Progenitor cell of endocrine pancreas (in vitro differentiated cells): Measurements from ENCODE around the gene KDM4F. TPM values are rescaled to one million over a fixed set of nuclear protein-coding genes. Genes with fewer than 3 reads are reported as not detected.
"Not testable (repeated sequence)": the region's sequence is repeated elsewhere in the genome, so short reads cannot be mapped to it uniquely, and the experiment has no call there.

Source experiments
- DNase-seq: peaks from one replicate; pipeline ENCODE4 v3.0.0; 2021; ENCODE audit warnings: low spot score; ENCODE audit not compliant: unreplicated experiment
- H3K27ac Mint-ChIP-seq: 2 replicates; pipeline ENCODE4 v1.8.0; 2021; ENCODE audit warnings: mild to moderate bottlenecking, moderate library complexity, mixed read lengths
- H3K27me3 Mint-ChIP-seq: 2 replicates; pipeline ENCODE4 v1.8.0; 2021; ENCODE audit warnings: mixed read lengths
- H3K36me3 Mint-ChIP-seq: 2 replicates; pipeline ENCODE4 v1.8.0; 2022; ENCODE audit warnings: mixed read lengths; ENCODE audit not compliant: insufficient read depth
- H3K4me1 Mint-ChIP-seq: 2 replicates; pipeline ENCODE4 v1.8.0; 2021; ENCODE audit warnings: low read depth, mixed read lengths
- H3K4me3 Mint-ChIP-seq: 2 replicates; pipeline ENCODE4 v1.8.0; 2021; ENCODE audit warnings: low read depth, mild to moderate bottlenecking, moderate library complexity, mixed read lengths
- H3K9me3 Mint-ChIP-seq: 2 replicates; pipeline ENCODE4 v1.8.0; 2021; ENCODE audit warnings: low read depth, mixed read lengths
- long read RNA-seq: library from polyadenylated mRNA; unstranded; transcript quantifications from one replicate; pipeline ENCODE4 v2.0.0, GENCODE V29; 2020
- total RNA-seq: library from RNA; stranded (reverse); gene quantifications from 2 replicates; pipeline ENCODE4 v1.2.1, GENCODE V29; 2021
- TF ChIP-seq, protein P1 (sequence below): fragments of 200-600 bp; sonication (generic); IDR thresholded peaks from one replicate; pipeline ENCODE4 v1.5.0; 2021; ENCODE audit warnings: antibody characterized with exemption, mild to moderate bottlenecking; ENCODE audit not compliant: unreplicated experiment

KDM4F gene
- not detected in 2 replicates for total RNA-seq
- long read RNA-seq, result 0 reads

DNA sequence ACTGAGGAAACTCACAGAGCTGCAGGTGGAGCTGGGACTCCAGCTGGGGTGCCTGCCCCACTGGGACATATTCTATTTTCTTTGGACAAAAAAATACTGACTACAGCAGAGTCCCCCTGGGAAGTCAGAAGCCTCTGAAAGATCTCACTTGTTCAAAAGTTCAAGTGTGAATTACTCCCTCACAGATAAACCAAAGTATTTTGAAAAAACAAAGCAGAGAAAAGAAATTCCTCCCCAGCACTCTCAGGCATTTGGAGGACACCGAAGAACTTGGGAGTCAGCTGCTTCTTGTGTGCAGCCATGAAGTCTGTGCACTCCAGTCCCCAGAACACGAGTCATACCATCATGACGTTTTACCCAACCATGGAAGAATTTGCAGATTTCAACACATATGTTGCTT, at the start of gene KDM4F:
KDM4F (plus strand) TSS at position 301 of the 400 bp plus-strand sequence.
- H3K4me3 Mint-ChIP-seq, result not testable (repeated sequence)

DNA sequence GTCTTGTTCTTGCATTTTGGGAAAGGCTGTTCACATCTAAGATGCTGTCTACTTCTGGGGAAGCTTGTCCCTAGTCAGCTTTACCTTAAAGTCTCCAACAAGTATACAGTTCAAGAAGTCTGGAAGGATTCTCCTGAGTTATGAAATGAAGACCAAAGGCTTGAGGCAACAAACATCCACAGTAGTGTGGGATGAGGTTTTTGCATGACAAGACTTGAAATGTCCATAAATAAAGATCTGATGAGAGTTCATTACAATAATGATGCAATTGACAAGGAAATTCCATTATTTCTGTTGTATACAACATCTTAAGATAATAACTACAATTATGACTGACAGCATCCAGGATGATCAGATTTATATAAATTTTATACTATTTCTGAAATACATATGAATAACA, 45.5 kb upstream of the KDM4F start:
- TF ChIP-seq, protein P1, sequence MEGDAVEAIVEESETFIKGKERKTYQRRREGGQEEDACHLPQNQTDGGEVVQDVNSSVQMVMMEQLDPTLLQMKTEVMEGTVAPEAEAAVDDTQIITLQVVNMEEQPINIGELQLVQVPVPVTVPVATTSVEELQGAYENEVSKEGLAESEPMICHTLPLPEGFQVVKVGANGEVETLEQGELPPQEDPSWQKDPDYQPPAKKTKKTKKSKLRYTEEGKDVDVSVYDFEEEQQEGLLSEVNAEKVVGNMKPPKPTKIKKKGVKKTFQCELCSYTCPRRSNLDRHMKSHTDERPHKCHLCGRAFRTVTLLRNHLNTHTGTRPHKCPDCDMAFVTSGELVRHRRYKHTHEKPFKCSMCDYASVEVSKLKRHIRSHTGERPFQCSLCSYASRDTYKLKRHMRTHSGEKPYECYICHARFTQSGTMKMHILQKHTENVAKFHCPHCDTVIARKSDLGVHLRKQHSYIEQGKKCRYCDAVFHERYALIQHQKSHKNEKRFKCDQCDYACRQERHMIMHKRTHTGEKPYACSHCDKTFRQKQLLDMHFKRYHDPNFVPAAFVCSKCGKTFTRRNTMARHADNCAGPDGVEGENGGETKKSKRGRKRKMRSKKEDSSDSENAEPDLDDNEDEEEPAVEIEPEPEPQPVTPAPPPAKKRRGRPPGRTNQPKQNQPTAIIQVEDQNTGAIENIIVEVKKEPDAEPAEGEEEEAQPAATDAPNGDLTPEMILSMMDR, result no peak
- Mint-ChIP-seq H3K27ac (no peak overlapping the region), H3K4me3 (no peak overlapping the region), H3K9me3 (peaks cover 4% of the 10 kb centered on the region), H3K36me3 (peaks cover 1% of the 10 kb centered on the region), H3K4me1 (peaks cover 2% of the 10 kb centered on the region), H3K27me3 (peaks cover 3% of the 10 kb centered on the region)
- no peak for DNase-seq

More for the DNA sequence above, at the start of gene KDM4F:
- H3K27me3 Mint-ChIP-seq, H3K9me3 Mint-ChIP-seq, H3K4me1 Mint-ChIP-seq, H3K27ac Mint-ChIP-seq, DNase-seq, H3K36me3 Mint-ChIP-seq: not testable (repeated sequence)

DNA sequence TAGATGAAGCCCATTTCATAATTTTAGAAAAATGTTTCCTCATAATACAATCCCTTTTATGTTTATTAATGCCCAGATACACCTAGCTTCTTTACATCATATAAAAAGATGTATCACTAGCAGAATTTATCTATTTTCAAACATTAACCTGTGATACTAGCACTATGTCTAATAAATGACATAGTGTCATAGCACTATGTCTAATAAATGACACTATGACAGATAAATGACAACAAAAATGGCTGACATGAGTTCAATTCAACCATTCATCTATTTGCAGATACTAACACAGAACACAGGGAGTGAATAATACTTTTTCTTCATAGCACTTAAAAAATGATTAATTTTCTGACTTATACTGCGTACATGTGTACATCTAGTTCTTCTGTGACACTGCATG, 43.6 kb upstream of the KDM4F start:
- Mint-ChIP-seq H3K36me3 (no peaks in the 10 kb centered on the region), H3K9me3 (peaks cover 4% of the 10 kb centered on the region), H3K4me3 (no peak overlapping the region), H3K27me3 (peaks cover 11% of the 10 kb centered on the region), H3K27ac (no peak overlapping the region), H3K4me1 (peaks cover 2% of the 10 kb centered on the region)
- TF ChIP-seq, protein P1, result no peak
- no peak for DNase-seq

DNA sequence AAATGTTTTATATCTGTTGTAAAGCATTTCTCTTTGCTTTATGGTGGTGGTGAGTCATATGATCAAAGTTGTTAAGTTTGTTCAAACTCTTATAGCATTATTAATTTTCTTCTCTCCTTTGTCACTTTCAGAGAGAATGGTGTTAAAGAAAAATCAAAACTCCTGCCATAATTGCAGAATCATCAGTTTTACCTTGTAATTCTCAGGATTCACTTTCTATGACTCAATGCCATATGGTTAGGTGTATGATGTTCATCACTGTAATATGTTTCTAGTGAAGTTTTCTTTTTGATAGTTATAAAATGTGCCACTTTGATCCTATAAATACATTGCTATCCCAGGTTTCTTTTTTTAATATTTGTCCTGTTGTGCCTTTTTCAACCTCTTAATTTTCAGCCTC, 37.8 kb upstream of the KDM4F start:
- Mint-ChIP-seq H3K27ac (no peak overlapping the region), H3K9me3 (peaks cover 4% of the 10 kb centered on the region), H3K36me3 (no peaks in the 10 kb centered on the region), H3K27me3 (peaks cover 11% of the 10 kb centered on the region), H3K4me1 (no peaks in the 10 kb centered on the region), H3K4me3 (no peak overlapping the region)
- no peak for DNase-seq
- TF ChIP-seq, protein P1, result no peak

DNA sequence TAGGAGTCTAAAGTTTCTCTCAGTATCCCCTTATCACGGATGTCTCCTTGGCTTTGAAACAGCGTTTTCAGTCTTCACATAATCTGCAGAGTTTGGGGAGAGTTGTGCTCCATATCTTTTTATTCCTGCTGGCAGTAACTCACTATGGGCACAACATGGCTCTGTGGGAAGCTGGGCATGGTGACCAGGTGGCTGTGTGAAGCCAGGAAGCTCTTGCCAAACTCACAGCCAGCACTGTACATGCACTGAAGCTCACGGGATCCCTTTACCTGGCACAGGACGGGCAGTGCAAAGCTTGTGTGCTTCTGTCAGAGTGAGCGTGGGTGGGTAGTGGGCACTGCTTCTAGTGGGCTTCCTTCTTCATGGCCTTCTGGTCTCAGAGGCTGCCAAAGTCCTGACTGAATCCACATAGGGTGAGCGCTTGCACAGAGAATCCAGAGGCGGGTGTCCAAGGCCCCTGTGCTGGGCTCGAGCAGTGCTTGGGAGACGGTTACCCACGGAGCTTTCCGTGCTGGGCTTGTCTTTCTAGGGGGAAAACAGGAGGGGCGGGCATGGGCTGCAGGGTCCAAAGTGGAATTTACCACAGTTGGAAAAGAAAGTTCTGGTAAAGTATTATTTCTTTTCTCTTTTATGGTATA, 34.9 kb upstream of the KDM4F start:
- Mint-ChIP-seq H3K9me3 (no peaks in the 10 kb centered on the region), H3K27me3 (peaks cover 3% of the 10 kb centered on the region), H3K4me3 (no peak overlapping the region), H3K36me3 (no peaks in the 10 kb centered on the region), H3K27ac (no peak overlapping the region), H3K4me1 (no peaks in the 10 kb centered on the region)
- TF ChIP-seq, protein P1, result no peak
- no peak for DNase-seq

DNA sequence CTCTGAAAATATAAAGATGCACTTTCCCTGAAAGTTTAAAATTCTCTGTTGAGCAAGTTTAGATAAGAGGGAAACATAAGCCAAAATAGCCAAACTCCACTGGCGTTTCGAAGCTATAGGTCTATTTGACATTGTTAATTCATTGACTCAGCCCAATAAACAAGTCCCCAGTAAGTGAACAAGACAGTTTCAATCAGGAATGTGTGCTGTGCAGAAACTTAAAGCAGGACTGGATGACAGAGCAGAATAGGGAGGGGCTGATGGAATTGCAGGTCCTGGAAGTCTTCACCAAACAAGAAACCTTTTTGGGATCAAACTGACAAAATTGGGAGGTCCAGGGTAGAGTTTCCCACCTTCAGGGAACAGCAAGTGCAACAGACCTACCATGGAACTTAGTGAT, 33.1 kb upstream of the KDM4F start:
- Mint-ChIP-seq H3K9me3 (no peaks in the 10 kb centered on the region), H3K36me3 (no peaks in the 10 kb centered on the region), H3K4me1 (no peaks in the 10 kb centered on the region), H3K27ac (no peak overlapping the region), H3K27me3 (no peaks in the 10 kb centered on the region), H3K4me3 (no peak overlapping the region)
- TF ChIP-seq, protein P1, result no peak
- DNase-seq, result no peak

DNA sequence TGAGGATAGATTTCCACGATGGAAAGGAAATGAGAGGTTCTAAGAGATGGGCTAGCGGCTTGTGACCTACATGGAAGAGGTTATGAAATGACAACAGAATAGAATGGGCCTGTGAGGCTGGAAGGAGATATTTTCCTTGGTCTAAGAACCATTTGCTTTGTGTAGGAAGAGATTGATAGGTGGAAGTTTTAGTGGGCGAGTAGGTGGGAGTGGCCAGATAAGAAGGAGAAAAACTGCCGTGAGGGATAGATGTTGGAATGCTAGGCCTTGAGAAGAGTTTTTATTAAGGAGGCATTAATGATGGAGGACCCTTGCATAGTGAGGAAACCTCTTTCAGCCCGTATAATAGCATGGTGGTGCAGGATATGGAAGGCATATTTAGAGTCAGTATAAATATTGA, 27.8 kb upstream of the KDM4F start:
- not testable (repeated sequence) for H3K36me3 Mint-ChIP-seq, H3K27ac Mint-ChIP-seq, H3K4me3 Mint-ChIP-seq, H3K9me3 Mint-ChIP-seq, DNase-seq, H3K4me1 Mint-ChIP-seq, H3K27me3 Mint-ChIP-seq
